DMS 273 treated with DMSO at 0.1 percent for 48 hours (cell line): Measurements from ENCODE around the gene SHH.

Experiments used
- DNase-seq: peaks from one replicate; lab custom pipeline; 2025; lab: John Stamatoyannopoulos, UW

Gene SHH

DNA sequence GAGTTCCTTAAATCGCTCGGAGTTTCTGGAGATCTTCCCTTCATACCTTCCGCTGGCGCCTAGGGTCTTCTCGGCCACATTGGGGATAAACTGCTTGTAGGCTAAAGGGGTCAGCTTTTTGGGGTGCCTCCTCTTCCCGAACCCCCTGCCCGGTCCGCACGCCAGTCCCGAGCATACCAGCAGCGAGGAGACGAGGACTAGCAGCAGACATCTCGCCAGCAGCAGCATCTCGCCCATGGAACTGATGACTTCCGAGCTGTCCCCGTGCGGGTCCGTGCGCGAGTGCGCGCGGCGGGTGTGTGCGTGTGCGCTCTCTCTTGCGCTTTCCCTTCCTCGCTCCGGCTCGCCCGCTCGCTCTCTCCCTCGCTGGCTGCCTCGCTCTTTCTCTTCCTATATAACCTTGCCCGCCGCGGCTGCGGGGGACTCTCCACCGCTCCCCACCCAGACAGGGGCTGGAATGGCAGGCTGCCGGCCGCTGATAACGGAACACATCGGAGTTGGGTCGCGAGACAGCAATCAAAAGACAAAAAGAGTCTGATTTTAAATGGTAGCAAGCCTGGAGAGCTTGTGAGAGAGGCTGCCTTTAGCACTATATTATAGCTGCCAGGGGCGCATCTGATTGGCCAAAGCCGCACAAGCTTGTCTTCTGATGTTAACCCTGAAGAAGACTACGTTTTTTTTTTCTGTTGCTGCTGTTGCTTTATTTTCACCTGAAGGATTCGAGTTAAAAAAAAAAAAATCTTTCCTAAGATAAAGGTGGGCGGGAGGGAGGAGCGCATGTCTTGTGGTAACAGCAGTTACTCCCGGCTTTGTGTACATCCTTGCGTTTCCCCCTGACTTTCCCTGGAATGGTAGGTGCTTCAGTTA is at the start of gene SHH:
SHH (minus strand) TSS at position 569 of the 867 bp plus-strand sequence; CDS start at position 228, 341 bp downstream.
- no peak for DNase-seq

GRCh38 chr7:155861480-155861868 is 49.2 kb upstream of the SHH start:
- DNase-seq, result no peak

DNA sequence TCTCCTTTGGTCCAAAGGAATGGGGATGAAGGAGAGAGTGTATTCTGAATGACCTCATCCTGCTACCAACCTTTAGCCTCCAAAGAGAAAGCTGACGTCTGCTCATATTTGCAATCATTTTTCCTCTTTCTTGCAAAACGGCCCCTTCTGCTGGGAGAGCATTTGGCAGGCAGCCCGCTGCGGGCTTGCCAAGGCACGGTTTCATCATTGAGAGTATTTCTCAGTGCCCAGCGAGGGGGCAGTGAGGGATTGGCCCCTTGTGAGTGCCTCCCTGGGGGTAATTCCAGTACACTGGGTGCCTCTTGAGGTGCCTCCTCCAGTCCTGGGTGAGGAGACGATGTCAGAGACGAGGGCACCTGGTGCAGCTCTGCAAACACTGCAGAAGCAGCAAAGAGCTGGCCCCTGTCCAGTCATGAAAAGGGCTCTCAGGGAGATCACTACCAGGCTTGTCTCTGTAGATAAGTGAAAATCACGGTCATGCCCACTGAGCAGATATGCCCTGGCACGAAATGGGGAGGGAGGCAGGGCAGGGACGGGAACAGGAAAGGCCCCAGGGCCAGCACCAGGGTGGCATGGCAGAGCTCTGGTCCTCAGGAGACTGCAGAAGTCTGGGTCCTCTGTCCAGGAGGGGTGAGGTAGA is 48.7 kb upstream of the SHH start:
- DNase-seq, result no peak

GRCh38 chr7:155860461-155860839 is 48.2 kb upstream of the SHH start:
- DNase-seq, result no peak

DNA sequence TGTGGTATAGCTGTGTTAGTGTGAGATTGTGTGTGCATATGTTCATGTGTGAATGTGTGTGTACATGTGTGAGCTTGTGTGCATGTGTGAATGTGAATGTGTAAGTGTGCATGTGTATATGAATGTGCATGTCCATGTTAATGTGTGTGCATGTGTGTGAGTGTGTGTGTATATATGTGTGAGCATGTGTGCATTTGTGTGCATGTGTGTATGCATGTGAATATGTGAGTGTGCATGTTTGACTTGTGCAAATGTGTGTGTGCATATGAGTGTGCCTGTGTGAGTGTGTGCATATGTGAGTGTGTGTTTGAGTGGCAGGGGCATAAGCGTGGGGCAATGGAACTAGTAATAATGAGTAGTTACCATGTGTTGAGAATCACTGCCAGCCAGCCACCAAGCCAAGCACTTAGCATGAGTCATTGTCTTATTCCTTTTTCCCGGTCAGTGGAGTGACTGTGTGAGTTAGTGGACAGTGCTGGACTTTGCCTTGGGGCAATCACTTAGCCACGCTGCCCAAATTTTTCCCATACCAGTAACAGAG is 46.3 kb upstream of the SHH start:
- no peak for DNase-seq

DNA sequence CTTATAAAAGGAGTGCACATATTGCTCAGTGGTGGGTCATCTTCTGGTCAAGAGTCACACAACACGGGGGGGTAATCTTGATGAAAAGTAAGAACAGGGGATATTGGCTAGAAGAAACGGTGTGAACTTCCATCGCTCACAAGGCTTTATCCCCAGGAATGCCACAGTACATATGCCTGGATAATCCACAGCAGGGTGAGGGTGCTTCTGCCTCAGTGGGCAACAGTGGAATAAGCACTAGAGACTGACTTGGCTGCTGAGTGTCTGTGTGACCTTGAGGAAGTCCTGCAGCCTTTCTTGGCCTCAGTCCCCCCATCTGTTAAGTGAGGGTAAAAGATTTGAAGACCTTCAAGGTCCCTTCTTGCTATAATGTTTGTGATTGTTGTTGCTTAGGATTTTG is 44.9 kb upstream of the SHH start:
- DNase-seq, result no peak

DNA sequence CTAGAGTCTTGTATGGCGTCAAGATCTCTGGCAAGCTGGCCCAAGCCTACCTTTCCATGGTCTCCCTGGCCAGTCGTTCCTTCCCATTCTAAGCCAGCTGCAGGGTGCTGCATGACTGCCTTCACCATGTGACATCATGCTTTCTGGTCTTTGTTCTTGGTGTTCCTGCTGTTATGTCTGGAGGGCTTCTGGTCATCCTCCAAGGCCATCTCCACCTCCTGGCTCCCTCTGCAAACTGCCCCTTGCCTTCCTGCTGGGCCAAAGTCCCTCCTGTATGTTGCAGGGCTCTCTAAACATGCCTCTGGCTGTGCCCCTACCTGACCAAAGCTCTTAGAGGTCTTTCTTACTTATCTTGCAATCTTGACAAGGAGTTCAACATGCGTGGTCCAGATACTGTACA is 44.4 kb upstream of the SHH start:
- DNase-seq, result no peak

- no peak for DNase-seq
Measured at GRCh38 chr7:155852426-155853301, 40.4 kb upstream of the SHH start.

- DNase-seq, result no peak
Measured at GRCh38 chr7:155851892-155852291, 39.6 kb upstream of the SHH start.

GRCh38 chr7:155850766-155851678 is 38.8 kb upstream of the SHH start:
- no peak for DNase-seq

- DNase-seq, result no peak
Measured at GRCh38 chr7:155850001-155850436, 37.8 kb upstream of the SHH start.

- DNase-seq, result no peak
Measured at GRCh38 chr7:155848691-155849669, 36.7 kb upstream of the SHH start.

- no peak for DNase-seq
Measured at GRCh38 chr7:155847821-155848435, 35.7 kb upstream of the SHH start.

DNA sequence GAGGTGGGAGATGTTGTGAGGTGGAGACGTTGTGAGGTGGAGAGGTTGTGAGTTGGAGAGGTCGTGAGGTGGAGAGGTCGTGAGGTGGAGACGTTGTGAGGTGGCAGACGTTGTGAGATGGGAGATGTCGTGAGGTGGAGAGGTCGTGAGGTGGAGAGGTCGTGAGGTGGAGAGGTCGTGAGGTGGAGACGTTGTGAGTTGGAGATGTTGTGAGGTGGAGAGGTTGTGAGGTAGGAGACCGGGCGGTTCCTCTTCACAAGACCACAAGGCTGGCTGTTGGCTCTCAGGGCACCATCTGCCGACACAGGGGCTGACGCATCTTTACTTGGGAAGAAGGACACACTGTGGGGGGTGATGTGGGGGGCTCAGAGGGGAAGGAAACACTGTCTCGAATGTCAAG is 34.7 kb upstream of the SHH start:
- DNase-seq, result no peak

DNA sequence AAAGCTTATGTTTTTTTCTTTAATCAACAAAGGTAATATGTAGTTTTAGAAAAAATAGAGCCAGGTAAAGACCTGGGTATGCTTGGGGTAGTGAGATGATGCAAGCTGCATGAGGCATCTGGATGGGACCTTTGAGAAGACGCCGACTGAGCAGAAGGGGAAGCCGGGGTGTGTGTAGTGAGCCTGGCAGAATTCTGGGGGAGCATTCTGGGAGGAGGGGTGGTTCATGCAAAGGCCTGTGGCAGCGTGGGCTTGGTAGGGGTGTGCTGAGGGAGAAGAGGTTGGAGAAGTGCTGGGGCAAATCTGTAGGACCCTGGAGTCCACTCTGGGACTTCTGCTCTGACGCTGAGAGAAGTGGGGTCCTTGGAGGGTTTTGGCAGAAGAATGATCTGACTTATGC is 33.9 kb upstream of the SHH start:
- no peak for DNase-seq

GRCh38 chr7:155845226-155845625 is 33.0 kb upstream of the SHH start:
- no peak for DNase-seq

GRCh38 chr7:155844526-155844925 is 32.3 kb upstream of the SHH start:
- no peak for DNase-seq

DNA sequence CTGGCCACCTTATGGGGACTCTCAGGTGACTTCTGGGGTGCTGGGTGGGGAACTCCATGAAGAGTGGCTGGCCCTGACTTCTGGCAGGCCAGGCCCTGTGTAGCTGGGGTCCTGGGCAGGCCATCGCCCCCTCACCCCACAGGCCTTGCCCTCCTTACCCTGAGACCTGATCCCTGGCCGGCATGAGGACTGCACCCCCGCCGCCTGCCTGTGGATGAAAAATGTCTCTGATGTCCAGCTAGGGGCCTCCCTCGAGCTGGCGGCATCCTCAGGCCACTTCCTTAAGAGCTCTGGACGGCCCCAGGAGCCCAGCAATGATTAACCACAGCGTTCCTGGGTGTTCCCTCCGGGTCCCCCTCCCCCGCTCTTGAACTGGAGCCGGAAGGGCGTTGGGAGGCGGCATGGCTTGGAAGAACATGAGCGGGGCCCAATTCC is 31.8 kb upstream of the SHH start:
- no peak for DNase-seq

GRCh38 chr7:155843426-155844018 is 31.3 kb upstream of the SHH start:
- no peak for DNase-seq
